Eye (tissue), 1 donor: ENCODE results near the gene ADPRHL1.

ENCODE experiments used
- DNase-seq: peaks from one replicate; pipeline ENCODE4 v3.0.0-alpha.2; 2015

ADPRHL1 gene

GRCh38 chr13:113367020-113367560, 86.2 kb downstream of the ADPRHL1 start:
- no peak for DNase-seq

GRCh38 chr13:113365971-113366588, 87.2 kb downstream of the ADPRHL1 start:
- no peak for DNase-seq

- no peak for DNase-seq
Observed at GRCh38 chr13:113365583-113365970, 87.7 kb downstream of the ADPRHL1 start.

GRCh38 chr13:113364901-113365582, 88.2 kb downstream of the ADPRHL1 start:
- DNase-seq, result no peak

- DNase-seq, result peak; percentile 56
Observed at GRCh38 chr13:113364311-113364889, 88.9 kb downstream of the ADPRHL1 start.

- DNase-seq, result no peak
Observed at GRCh38 chr13:113361406-113361805, 91.9 kb downstream of the ADPRHL1 start.

GRCh38 chr13:113360446-113360845, 92.8 kb downstream of the ADPRHL1 start:
- DNase-seq, result no peak

GRCh38 chr13:113359571-113359970, 93.7 kb downstream of the ADPRHL1 start:
- DNase-seq, result no peak

GRCh38 chr13:113358653-113359190, 94.6 kb downstream of the ADPRHL1 start:
- no peak for DNase-seq

- DNase-seq, result no peak
Observed at GRCh38 chr13:113357529-113357928, 95.8 kb downstream of the ADPRHL1 start.

- no peak for DNase-seq
Observed at GRCh38 chr13:113356596-113356995, 96.7 kb downstream of the ADPRHL1 start.

- DNase-seq, result no peak
Observed at GRCh38 chr13:113355621-113356020, 97.7 kb downstream of the ADPRHL1 start.

GRCh38 chr13:113354831-113355610, 98.3 kb downstream of the ADPRHL1 start:
- DNase-seq, result no peak

GRCh38 chr13:113353254-113353653, 100.0 kb downstream of the ADPRHL1 start:
- DNase-seq, result no peak

- DNase-seq, result no peak
Observed at GRCh38 chr13:113351514-113352026, 101.7 kb downstream of the ADPRHL1 start.

GRCh38 chr13:113350938-113351335, 102.4 kb downstream of the ADPRHL1 start:
- DNase-seq, result no peak

GRCh38 chr13:113350065-113350937, 103.0 kb downstream of the ADPRHL1 start:
- no peak for DNase-seq
